Pancreas (tissue), 10 donors: ENCODE measurements around the gene CCDC106. TPM values are rescaled to one million over a fixed set of nuclear protein-coding genes. Genes with fewer than 3 reads are reported as not detected.

Experiments
- ATAC-seq, 4 donors: fragments of 200-7000 bp; cut with Tn5 transposase; one replicate each; pipeline versions ENCODE4 v1.8.0 to v1.9.1; 2020; ENCODE audit warnings: mild to moderate bottlenecking in 4 of 4, moderate library complexity in 4 of 4
- DNase-seq, 6 donors: peaks; one replicate each; pipeline ENCODE4 v3.0.0-alpha.2; 2020
- FAIRE-seq: peaks from 2 replicates; lab custom pipeline; 2012; peaks lifted over from hg19 to GRCh38; lab: Jason Lieb, UNC
- H3K27ac ChIP-seq, 4 donors: fragments of 200-600 bp; sonication (generic); 1 replicate in 3 of 4; 2 replicates in 1 of 4; pipeline versions ENCODE4 v1.5.0 to v1.8.0; 2020
- H3K27me3 ChIP-seq, 4 donors: fragments of 200-600 bp; one replicate each; pipeline ENCODE4 v1.8.0; 2021
- H3K36me3 ChIP-seq, 3 donors: fragments of 200-600 bp; sonication (generic) in 1 of 3; one replicate each; pipeline versions ENCODE4 v1.5.0 to v1.8.0; 2020 to 2021
- H3K4me1 ChIP-seq, 3 donors: fragments of 200-600 bp; one replicate each; pipeline ENCODE4 v1.8.0; 2021
- H3K4me3 ChIP-seq, 4 donors: fragments of 200-600 bp; sonication (generic) in 2 of 4; one replicate each; pipeline versions ENCODE4 v1.5.0 to v1.8.0; 2020 to 2021
- H3K9me3 ChIP-seq, 4 donors: fragments of 200-600 bp; one replicate each; pipeline ENCODE4 v1.8.0; 2021
- WGBS, 2 donors: extraction: QIAGEN DNeasy Blood & Tissue Kit; methylation state at CpG; one replicate each; pipeline ENCODE4 v1.1.7; 2013; 5-methylcytosine and 5-hydroxymethylcytosine counted together
- intact Hi-C, 3 donors: fragments of 100-400 bp; cut with DNase I; formaldehyde crosslinking; loops; one replicate each; pipeline versions ENCODE4 v1.11.1 to v1.14.2; 2022
- polyA plus RNA-seq, 2 donors: library from polyadenylated mRNA; stranded (reverse); fragments of 200-250 nt; gene quantifications; one replicate each; pipeline ENCODE4 v1.2.3, GENCODE V29; 2013
- total RNA-seq, 6 donors: library from RNA; stranded (reverse); fragmentation: NEBNext Ultra II Directional in 4 of 6; extraction: Animal tissue kit (Norgen Biotek cat#: 25700) in 4 of 6; gene quantifications; one replicate each; pipeline versions ENCODE4 v1.2.1 to v1.2.4, GENCODE V29; 2021 to 2023
- TF ChIP-seq, protein P1 (sequence below), 4 donors: fragments of 200-600 bp; sonication (generic) in 3 of 4; IDR thresholded peaks; one replicate each; pipeline versions ENCODE4 v1.5.0 to v1.8.0; 2021; ENCODE audit warnings: antibody characterized with exemption in 4 of 4
- donor health status: healthy with polysubstance abuse.
- donor health status: DM: no; HTN: no; CAD: no; lungs with moderate emphysema.
- donor health status: DM: no; HTN: no; CAD: no.
- donor health status: control.
- donor health status: control.
- donor health status: Bipolar disorder and iron deficiency.
- donor health status: DM: yes; HTN: yes; CAD: no.
- donor health status: DM: no; HTN: no; CAD: no.
- donor health status: DM: no; HTN: no; CAD: no.
- donor health status: DM: yes; HTN: yes; CAD: no.

Gene CCDC106
- total and polyA plus RNA-seq, 8 donors = 3.2 to 22.8 (median 5.4) TPM

DNA sequence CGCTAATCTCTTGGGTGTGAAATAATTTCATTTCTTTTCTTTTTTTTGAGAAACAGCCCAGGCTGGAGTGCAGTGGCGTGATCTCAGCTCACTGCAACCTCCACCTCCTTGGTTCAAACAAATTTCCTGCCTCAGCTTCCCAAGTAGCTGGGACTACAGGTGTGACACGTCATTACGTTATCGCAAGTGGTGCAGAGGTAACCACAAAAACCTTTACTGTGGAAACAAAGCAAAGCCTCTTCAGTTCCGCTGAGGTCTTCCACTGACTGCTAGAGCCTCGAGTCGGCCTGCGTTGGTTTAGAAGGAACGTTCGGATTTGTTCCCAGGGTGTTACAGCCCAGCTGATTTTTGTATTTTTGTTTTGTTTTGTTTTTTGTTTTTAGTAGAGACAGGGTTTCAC, 21.7 kb upstream of the CCDC106 start:
- H3K27me3 ChIP-seq = no peaks in the 10 kb centered on the region
- no peak for FAIRE-seq
- intact Hi-C loops = no loop called here
- ATAC-seq = no peak
- peaks cover 0 to 6% (median 0%) of the 10 kb centered on the region in 3 donors for H3K36me3 ChIP-seq
- TF ChIP-seq, protein P1, sequence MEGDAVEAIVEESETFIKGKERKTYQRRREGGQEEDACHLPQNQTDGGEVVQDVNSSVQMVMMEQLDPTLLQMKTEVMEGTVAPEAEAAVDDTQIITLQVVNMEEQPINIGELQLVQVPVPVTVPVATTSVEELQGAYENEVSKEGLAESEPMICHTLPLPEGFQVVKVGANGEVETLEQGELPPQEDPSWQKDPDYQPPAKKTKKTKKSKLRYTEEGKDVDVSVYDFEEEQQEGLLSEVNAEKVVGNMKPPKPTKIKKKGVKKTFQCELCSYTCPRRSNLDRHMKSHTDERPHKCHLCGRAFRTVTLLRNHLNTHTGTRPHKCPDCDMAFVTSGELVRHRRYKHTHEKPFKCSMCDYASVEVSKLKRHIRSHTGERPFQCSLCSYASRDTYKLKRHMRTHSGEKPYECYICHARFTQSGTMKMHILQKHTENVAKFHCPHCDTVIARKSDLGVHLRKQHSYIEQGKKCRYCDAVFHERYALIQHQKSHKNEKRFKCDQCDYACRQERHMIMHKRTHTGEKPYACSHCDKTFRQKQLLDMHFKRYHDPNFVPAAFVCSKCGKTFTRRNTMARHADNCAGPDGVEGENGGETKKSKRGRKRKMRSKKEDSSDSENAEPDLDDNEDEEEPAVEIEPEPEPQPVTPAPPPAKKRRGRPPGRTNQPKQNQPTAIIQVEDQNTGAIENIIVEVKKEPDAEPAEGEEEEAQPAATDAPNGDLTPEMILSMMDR (IDR thresholded peaks at IDR 0.05) = no peak
- DNase-seq = no peak
- no peaks in the 10 kb centered on the region for H3K9me3 ChIP-seq
- no peak overlapping the region for H3K4me3 ChIP-seq
- no peak overlapping the region for H3K27ac ChIP-seq
- H3K4me1 ChIP-seq = peaks cover 0 to 6% (median 0%) of the 10 kb centered on the region in 3 donors
- WGBS, 2 donors = 84 to 90% methylated on average over 11 of the region's 11 CpGs

DNA sequence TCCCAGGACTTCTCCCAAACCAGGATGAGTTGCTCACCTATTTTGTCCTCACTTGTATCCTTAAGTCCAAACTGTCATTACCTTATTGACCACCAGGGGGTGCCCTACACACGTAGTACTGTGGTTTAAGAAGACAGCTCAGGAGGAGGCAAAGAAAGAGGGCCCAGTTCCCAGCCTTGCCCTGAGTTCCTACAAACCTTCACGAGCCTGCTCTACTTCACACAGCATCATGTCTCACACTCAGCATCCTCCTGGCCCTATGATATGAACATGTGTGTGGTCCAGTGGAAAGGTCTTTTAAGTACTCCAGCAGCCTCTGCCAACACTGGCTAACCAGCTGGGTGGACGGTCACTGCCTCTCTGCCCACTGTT, 15.6 kb upstream of the CCDC106 start:
- Histone ChIP-seq H3K27me3 (no peaks in the 10 kb centered on the region), H3K4me1 (peaks cover 0 to 15% (median 8%) of the 10 kb centered on the region in 3 donors), H3K9me3 (no peaks in the 10 kb centered on the region), H3K4me3 (no peak overlapping the region), H3K27ac (no peak overlapping the region), H3K36me3 (no peaks in the 10 kb centered on the region)
- TF ChIP-seq, protein P1 (IDR thresholded peaks at IDR 0.05) = peak; percentile 80 to 95 (median 85)
- FAIRE-seq (no peak), DNase-seq (peak in 4 of 6 donors; percentile 79 to 90 (median 86)), ATAC-seq (peak; percentile 70 to 85 (median 78))
- intact Hi-C loops = loop anchor here in 2 of 3 donors (5.0 kb wide), 1 partner anchor 115 kb away; no protein-coding TSS in a partner anchor
- WGBS, 2 donors = 28 to 35% methylated on average over 3 of the region's 3 CpGs

DNA sequence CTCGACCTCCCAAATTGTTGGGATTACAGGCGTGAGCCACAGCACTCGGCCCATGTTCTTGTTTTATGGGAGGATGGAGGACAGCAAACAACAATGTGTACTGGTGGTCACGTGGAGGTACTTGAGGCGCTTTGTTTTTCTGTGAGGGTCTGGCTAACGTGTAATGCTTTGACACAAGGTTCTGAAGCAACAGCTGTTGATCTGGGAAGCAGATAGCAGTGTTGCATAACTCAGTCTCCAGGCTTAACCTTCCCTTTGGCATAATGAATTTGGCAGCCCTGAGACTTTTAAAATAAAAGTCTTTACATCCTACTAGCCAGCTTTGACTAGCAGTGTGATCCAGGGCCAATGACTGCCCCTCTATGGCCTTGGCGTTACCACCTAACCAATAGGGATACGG, 14.2 kb upstream of the CCDC106 start:
- Histone ChIP-seq H3K27ac (peak overlapping the region in 1 of 4 donors; percentile 84), H3K27me3 (no peaks in the 10 kb centered on the region), H3K9me3 (no peaks in the 10 kb centered on the region), H3K36me3 (no peaks in the 10 kb centered on the region), H3K4me3 (no peak overlapping the region), H3K4me1 (peaks cover 0 to 15% (median 8%) of the 10 kb centered on the region in 3 donors)
- FAIRE-seq (no peak), ATAC-seq (no peak), DNase-seq (peak in 2 of 6 donors; percentile 27 to 29)
- 78 to 79% methylated on average over 8 of the region's 8 CpGs for WGBS, 2 donors
- intact Hi-C loops = loop anchor here in 2 of 3 donors (5.0 kb wide), 1 partner anchor 117 kb away; no protein-coding TSS in a partner anchor
- TF ChIP-seq, protein P1 (IDR thresholded peaks at IDR 0.05) = no peak

DNA sequence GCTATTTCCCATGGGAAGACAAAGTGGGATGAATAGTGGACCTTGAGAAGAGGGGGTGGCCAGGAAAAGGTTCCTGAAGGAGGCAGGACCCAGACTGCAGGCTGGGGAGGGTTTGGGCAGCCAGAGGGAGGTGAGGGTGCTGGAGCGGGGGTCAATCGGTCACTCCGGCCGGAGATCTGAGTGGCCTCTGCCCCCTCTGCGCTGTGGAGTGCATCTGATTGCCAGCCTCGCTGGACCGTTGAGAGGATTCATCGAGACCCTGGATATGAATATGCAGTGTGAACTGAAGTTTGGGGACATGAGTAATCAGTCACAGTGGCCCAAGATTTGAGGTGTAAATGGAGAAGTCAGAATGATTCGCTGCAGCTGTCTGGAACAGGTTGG, 12.7 kb upstream of the CCDC106 start:
- intact Hi-C loops = no loop called here
- FAIRE-seq (no peak), ATAC-seq (no peak), DNase-seq (peak in 2 of 6 donors; percentile 18 to 60)
- Histone ChIP-seq H3K4me3 (peak overlapping the region; percentile 66 to 99 (median 95)), H3K36me3 (no peaks in the 10 kb centered on the region), H3K9me3 (no peaks in the 10 kb centered on the region), H3K4me1 (peaks cover 8 to 20% (median 11%) of the 10 kb centered on the region in 3 donors), H3K27me3 (no peaks in the 10 kb centered on the region), H3K27ac (peak overlapping the region; percentile 84 to 94 (median 92))
- 2 to 3% methylated on average over 9 of the region's 9 CpGs for WGBS, 2 donors
- TF ChIP-seq, protein P1 (IDR thresholded peaks at IDR 0.05) = no peak

DNA sequence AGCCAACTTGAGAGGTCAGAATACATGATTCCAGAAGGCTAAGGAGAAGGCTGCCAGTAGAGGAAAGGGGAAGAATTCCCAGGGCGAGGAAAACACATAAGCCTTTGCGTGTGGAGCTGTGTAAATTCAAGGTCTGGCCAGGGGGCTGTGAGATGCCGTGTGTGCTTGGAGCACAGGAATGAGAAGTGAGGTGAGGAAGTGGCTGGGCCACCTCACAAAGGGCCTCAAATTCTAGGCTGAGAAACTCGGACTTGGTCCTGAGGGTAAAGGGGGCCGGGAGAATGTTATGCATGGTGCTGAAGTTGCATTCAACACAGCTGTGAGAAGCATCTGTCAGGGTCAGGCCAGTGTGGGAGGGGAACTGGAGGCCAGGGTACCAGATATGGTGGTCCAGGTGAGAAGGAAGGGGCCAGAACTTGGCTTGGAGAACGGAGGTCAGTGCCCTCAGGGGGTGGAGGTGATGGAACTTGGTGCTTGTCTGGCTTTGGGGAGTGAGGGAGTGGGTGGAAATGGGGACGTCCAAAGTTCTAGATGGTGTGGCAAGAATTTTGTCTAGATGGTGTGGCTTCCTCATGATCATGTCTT, 12.1 kb upstream of the CCDC106 start:
- peak overlapping the region in 3 of 4 donors; percentile 84 to 94 (median 92) for H3K27ac ChIP-seq
- no peaks in the 10 kb centered on the region for H3K9me3 ChIP-seq
- peak in 2 of 6 donors; percentile 23 to 30 for DNase-seq
- 35 to 45% methylated on average over 7 of the region's 7 CpGs for WGBS, 2 donors
- no peak for ATAC-seq
- FAIRE-seq = no peak
- peak overlapping the region; percentile 66 to 99 (median 95) for H3K4me3 ChIP-seq
- H3K27me3 ChIP-seq = no peaks in the 10 kb centered on the region
- H3K36me3 ChIP-seq = no peaks in the 10 kb centered on the region
- TF ChIP-seq, protein P1 (IDR thresholded peaks at IDR 0.05) = no peak
- H3K4me1 ChIP-seq = peaks cover 8 to 22% (median 13%) of the 10 kb centered on the region in 3 donors
- intact Hi-C loops = no loop called here
